Measurements from ENCODE around the gene IL25. TPM values are rescaled to one million over a fixed set of nuclear protein-coding genes. Genes with fewer than 3 reads are reported as not detected.

IL25 gene
- total and polyA plus RNA-seq, 3 experiments from 2014 or later: not detected

DNA sequence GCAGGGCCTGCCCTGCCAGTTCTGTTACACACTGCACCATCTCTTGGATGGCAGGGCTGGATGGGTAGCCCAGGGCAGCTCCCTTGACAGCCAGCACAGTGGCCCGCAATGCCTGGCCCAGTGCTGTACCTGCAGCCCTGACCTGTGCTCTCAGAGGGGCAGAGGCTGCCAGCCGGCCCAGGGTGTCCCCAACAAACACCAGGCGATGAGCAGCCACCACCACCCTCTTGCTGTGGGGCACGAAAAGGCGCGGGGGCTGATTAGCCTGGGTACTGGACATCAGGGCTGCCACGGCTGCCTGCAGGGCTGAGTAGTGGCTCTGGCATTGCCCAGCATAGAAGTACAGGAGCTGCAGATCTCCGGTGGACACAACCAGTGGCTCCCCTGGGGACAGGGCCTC, 15.3 kb upstream of the IL25 start:
- no peak for DNase-seq
- no peaks in the 10 kb centered on the region for H3K9me3 ChIP-seq (ENCODE audit: low read length)
- POLR2A ChIA-PET: no interaction called here
- H3K27ac ChIP-seq (ENCODE audit: low read depth, low read length): no peak overlapping the region
- no peak overlapping the region for H3K27ac Mint-ChIP-seq
- H3K4me3 ChIP-seq (ENCODE audit: low read length): no peak overlapping the region
- peaks cover 6 to 14% (median 12%) of the 10 kb centered on the region in 3 donors for H3K4me1 Mint-ChIP-seq
- no peaks in the 10 kb centered on the region for H3K36me3 ChIP-seq (ENCODE audit: insufficient read depth, low read length)
- H3K4me3 Mint-ChIP-seq: no peak overlapping the region
- CTCF ChIA-PET: no interaction called here
- peaks cover 0 to 1% (median 0%) of the 10 kb centered on the region in 5 donors for H3K9me3 Mint-ChIP-seq
- no peaks in the 10 kb centered on the region for H3K27me3 ChIP-seq (ENCODE audit: insufficient read depth, low read length, poor library complexity, severe bottlenecking)
- H3K4me1 ChIP-seq (ENCODE audit: insufficient read depth, low read length): no peaks in the 10 kb centered on the region
- peaks cover 0 to 2% (median 0%) of the 10 kb centered on the region in 3 donors for H3K36me3 Mint-ChIP-seq
- H3K27me3 Mint-ChIP-seq: peaks cover 33 to 46% of the 10 kb centered on the region in 2 donors

DNA sequence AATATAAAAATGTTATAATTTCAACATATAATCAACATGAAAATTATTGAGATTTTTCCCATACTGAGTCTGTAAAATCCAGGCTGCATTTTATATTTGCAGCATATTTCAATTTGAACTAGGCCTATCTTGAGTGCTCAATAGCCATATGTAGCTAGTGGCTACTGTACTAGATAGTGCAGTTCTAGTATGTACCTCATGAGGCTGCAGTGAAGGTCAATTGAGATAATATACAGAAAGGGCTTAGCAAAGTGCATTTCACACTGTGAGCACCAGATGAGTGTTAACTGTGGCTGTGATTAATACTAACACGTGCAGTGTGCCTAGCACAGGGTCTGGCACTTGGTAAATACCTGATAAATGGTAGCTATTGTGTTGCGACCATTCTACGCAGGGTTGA, 14.6 kb upstream of the IL25 start:
- CTCF ChIA-PET: no interaction called here

DNA sequence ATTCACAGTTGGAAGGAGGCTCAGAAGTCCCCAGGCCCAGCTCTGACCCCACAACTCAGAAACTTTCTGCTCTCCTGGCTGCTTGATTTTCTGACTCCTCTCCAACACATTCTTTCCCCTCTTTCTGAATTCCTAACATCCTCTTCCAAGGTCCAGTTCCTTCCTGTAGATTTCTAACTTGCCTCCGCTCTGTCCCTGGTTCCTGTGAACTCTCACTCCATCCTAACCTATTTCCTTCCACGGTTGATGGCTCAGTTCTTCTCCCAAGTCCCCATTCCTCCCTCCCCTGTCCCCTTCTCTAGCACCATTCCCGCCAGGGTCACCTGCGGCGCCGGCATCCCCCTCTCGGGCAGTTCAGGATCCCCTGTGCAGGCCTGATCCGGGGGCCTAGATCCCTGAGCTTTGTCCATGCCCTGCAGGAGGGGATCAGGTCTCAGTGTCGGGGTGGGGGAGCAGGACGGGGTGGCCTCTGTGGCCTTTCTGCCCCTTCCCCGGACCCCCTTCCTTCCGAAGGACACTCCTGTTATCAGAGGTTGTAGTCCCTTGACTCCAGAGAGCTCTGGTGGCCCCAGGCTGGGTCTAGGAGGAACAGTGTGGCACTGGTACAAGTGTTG, 13.9 kb upstream of the IL25 start:
- H3K27me3 ChIP-seq (ENCODE audit: insufficient read depth, low read length, poor library complexity, severe bottlenecking): no peaks in the 10 kb centered on the region
- ChIA-PET POLR2A (no interaction called here), CTCF (no interaction called here)
- no peaks in the 10 kb centered on the region for H3K9me3 Mint-ChIP-seq
- no peaks in the 10 kb centered on the region for H3K36me3 ChIP-seq (ENCODE audit: insufficient read depth, low read length)
- no peaks in the 10 kb centered on the region for H3K9me3 ChIP-seq (ENCODE audit: low read length)
- no peaks in the 10 kb centered on the region for H3K36me3 Mint-ChIP-seq
- H3K4me3 Mint-ChIP-seq: no peak overlapping the region
- H3K27ac Mint-ChIP-seq: no peak overlapping the region
- peaks cover 23 to 40% of the 10 kb centered on the region in 2 donors for H3K27me3 Mint-ChIP-seq
- DNase-seq: no peak
- H3K4me3 ChIP-seq (ENCODE audit: low read length): no peak overlapping the region
- no peaks in the 10 kb centered on the region for H3K4me1 ChIP-seq (ENCODE audit: insufficient read depth, low read length)
- no peak overlapping the region for H3K27ac ChIP-seq (ENCODE audit: low read depth, low read length)
- H3K4me1 Mint-ChIP-seq: peaks cover 0 to 3% (median 3%) of the 10 kb centered on the region in 3 donors

More for the DNA sequence above, 14.6 kb upstream of the IL25 start:
- Histone ChIP-seq H3K9me3 (ENCODE audit: low read length) (no peaks in the 10 kb centered on the region), H3K27me3 (ENCODE audit: insufficient read depth, low read length, poor library complexity, severe bottlenecking) (no peaks in the 10 kb centered on the region), H3K4me3 (ENCODE audit: low read length) (no peak overlapping the region), H3K4me1 (ENCODE audit: insufficient read depth, low read length) (no peaks in the 10 kb centered on the region), H3K27ac (ENCODE audit: low read depth, low read length) (no peak overlapping the region), H3K36me3 (ENCODE audit: insufficient read depth, low read length) (no peaks in the 10 kb centered on the region)
- Mint-ChIP-seq H3K9me3 (peaks cover 0 to 1% (median 0%) of the 10 kb centered on the region in 5 donors), H3K4me3 (no peak overlapping the region), H3K4me1 (peaks cover 3 to 9% (median 9%) of the 10 kb centered on the region in 3 donors), H3K36me3 (peaks cover 0 to 2% (median 0%) of the 10 kb centered on the region in 3 donors), H3K27ac (no peak overlapping the region), H3K27me3 (peaks cover 28 to 43% of the 10 kb centered on the region in 2 donors)
- no peak for DNase-seq
- POLR2A ChIA-PET: no interaction called here

DNA sequence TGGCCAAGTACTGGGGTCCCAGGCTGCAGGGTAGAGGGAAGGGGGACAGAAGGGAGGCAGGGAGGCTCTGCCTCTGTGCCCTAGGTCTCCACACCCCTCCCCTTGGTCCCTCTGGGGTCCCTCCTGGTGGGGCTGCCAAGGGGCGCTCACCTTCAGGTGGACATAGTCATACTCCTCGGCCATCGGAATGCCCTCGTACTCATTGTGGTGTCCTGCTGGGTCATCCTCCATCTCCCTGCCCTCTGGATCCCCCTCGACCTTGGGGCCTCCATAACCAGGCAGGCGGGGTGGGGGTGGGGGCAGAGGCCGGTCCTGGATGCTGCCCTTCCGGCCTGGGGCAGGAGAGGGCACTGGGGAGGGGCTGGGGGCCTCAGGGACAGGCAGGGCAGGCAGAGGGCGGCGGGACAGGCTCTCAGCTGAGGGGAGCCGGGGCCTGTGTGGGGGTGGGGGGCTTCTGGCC, 13.4 kb upstream of the IL25 start:
- ChIA-PET POLR2A (no interaction called here), CTCF (no interaction called here)
- Histone ChIP-seq H3K9me3 (ENCODE audit: low read length) (no peaks in the 10 kb centered on the region), H3K4me1 (ENCODE audit: insufficient read depth, low read length) (no peaks in the 10 kb centered on the region), H3K36me3 (ENCODE audit: insufficient read depth, low read length) (no peaks in the 10 kb centered on the region), H3K27ac (ENCODE audit: low read depth, low read length) (no peak overlapping the region), H3K4me3 (ENCODE audit: low read length) (no peak overlapping the region), H3K27me3 (ENCODE audit: insufficient read depth, low read length, poor library complexity, severe bottlenecking) (peaks cover 3% of the 10 kb centered on the region)
- peaks cover 20 to 38% of the 10 kb centered on the region in 2 donors for H3K27me3 Mint-ChIP-seq
- H3K36me3 Mint-ChIP-seq: no peaks in the 10 kb centered on the region
- no peaks in the 10 kb centered on the region for H3K4me1 Mint-ChIP-seq
- no peak overlapping the region for H3K27ac Mint-ChIP-seq
- H3K9me3 Mint-ChIP-seq: no peaks in the 10 kb centered on the region
- no peak overlapping the region for H3K4me3 Mint-ChIP-seq
- no peak for DNase-seq

DNA sequence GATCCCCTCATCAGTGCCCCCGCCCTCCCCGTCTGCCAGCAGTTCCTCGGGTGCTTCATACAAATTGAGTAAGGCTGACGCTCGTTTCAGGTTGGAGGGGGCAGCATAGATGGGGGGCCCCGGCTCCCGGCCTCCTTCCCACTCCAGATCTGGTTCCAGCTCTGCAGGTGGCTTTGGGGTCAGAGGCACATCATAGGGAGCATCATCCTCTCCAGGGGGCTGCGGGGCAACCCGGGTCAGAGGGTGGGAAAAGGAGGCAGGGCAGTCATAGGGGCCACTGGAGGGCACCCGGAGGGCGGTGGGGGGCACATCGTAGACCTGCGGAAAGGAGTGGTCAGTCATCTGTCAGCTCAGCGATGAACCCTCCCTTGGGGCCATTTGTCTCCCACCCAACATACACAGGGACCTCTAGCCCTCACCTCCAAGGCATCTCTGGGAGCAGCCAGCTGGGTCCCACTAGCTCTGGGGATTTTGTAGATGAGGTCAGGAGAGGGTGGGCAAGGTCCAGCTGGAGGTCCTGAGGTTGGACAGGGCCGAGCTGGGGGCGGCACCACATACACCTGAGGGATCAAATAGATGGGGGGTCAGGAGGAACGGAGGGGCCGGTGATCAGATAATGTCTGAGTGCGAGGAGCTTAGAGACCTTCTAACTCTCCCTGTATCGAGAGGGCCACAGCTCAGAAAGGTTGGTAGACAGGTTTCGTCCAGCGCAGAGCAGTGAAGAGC, 12.7 kb upstream of the IL25 start:
- Histone ChIP-seq H3K36me3 (ENCODE audit: insufficient read depth, low read length) (no peaks in the 10 kb centered on the region), H3K4me1 (ENCODE audit: insufficient read depth, low read length) (no peaks in the 10 kb centered on the region), H3K9me3 (ENCODE audit: low read length) (no peaks in the 10 kb centered on the region), H3K4me3 (ENCODE audit: low read length) (no peak overlapping the region), H3K27ac (ENCODE audit: low read depth, low read length) (no peak overlapping the region), H3K27me3 (ENCODE audit: insufficient read depth, low read length, poor library complexity, severe bottlenecking) (peaks cover 6% of the 10 kb centered on the region)
- H3K27ac Mint-ChIP-seq: peak overlapping the region in 1 of 8 donors; percentile 84
- ChIA-PET CTCF (interaction anchor here (0.9 kb wide), 1 partner anchor 29 kb away, joined by 3 read pairs; no protein-coding TSS in a partner anchor), POLR2A (no interaction called here)
- H3K4me3 Mint-ChIP-seq: no peak overlapping the region
- H3K4me1 Mint-ChIP-seq: no peaks in the 10 kb centered on the region
- H3K9me3 Mint-ChIP-seq: peaks cover 0 to 2% (median 0%) of the 10 kb centered on the region in 5 donors
- no peaks in the 10 kb centered on the region for H3K36me3 Mint-ChIP-seq
- no peak for DNase-seq
- H3K27me3 Mint-ChIP-seq: peaks cover 24 to 40% of the 10 kb centered on the region in 2 donors

DNA sequence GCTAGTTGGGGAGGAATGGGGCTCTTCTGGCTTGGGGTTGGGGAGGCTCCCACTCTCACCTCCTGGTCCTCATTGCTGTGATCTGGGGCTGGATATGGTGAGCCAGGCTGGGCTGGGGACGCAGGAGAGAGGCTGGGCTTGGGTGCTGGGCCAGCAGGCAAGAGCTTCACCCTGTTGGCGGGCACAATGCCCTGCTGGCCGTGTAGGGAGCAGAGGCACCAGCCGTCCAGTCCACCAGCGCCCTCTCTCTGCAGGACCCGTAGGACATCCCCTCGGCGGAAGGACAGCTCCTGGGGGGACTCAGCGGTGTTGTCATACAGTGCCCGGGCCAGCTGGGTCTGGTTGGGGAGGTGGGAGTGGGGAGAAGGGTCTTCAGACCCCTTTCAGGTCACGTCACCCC, 12.1 kb upstream of the IL25 start:
- POLR2A ChIA-PET: no interaction called here
- H3K4me1 ChIP-seq (ENCODE audit: insufficient read depth, low read length): no peaks in the 10 kb centered on the region
- CTCF ChIA-PET: interaction anchor here (0.9 kb wide), 1 partner anchor 29 kb away, joined by 3 read pairs; no protein-coding TSS in a partner anchor
- peaks cover 0 to 2% (median 0%) of the 10 kb centered on the region in 5 donors for H3K9me3 Mint-ChIP-seq
- H3K36me3 Mint-ChIP-seq: no peaks in the 10 kb centered on the region
- H3K9me3 ChIP-seq (ENCODE audit: low read length): no peaks in the 10 kb centered on the region
- peaks cover 6% of the 10 kb centered on the region for H3K27me3 ChIP-seq (ENCODE audit: insufficient read depth, low read length, poor library complexity, severe bottlenecking)
- H3K4me3 ChIP-seq (ENCODE audit: low read length): no peak overlapping the region
- H3K4me1 Mint-ChIP-seq: no peaks in the 10 kb centered on the region
- no peak overlapping the region for H3K4me3 Mint-ChIP-seq
- H3K27me3 Mint-ChIP-seq: peaks cover 22 to 36% of the 10 kb centered on the region in 2 donors
- no peak overlapping the region for H3K27ac Mint-ChIP-seq
- H3K27ac ChIP-seq (ENCODE audit: low read depth, low read length): no peak overlapping the region
- no peak for DNase-seq
- no peaks in the 10 kb centered on the region for H3K36me3 ChIP-seq (ENCODE audit: insufficient read depth, low read length)

DNA sequence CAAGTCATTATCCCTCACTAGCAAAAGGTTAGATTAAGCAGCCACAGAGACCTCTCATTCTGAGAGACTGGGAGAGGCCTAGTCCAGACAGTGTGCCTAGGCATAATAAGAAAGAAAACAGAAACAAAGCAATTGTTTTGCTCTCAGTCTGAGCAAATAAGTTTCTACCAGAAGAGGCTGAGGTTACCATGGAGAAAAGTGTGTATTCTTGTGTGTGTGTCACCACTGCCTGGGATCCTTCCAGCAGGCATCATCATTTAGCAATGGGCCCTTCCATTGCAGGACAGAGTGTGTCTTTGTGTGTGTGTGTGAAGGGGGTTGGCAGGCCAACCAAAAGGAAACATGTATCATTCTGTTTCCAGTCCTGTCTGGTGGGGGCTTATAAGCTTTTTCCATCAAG, 11.3 kb upstream of the IL25 start:
- no peak for DNase-seq
- Histone ChIP-seq H3K36me3 (ENCODE audit: insufficient read depth, low read length) (no peaks in the 10 kb centered on the region), H3K4me1 (ENCODE audit: insufficient read depth, low read length) (no peaks in the 10 kb centered on the region), H3K9me3 (ENCODE audit: low read length) (no peaks in the 10 kb centered on the region), H3K27ac (ENCODE audit: low read depth, low read length) (no peak overlapping the region), H3K4me3 (ENCODE audit: low read length) (no peak overlapping the region), H3K27me3 (ENCODE audit: insufficient read depth, low read length, poor library complexity, severe bottlenecking) (peaks cover 6% of the 10 kb centered on the region)
- H3K36me3 Mint-ChIP-seq: no peaks in the 10 kb centered on the region
- H3K4me1 Mint-ChIP-seq: no peaks in the 10 kb centered on the region
- H3K4me3 Mint-ChIP-seq: no peak overlapping the region
- H3K9me3 Mint-ChIP-seq: peaks cover 0 to 2% (median 0%) of the 10 kb centered on the region in 5 donors
- H3K27ac Mint-ChIP-seq: no peak overlapping the region
- POLR2A ChIA-PET: no interaction called here
- peaks cover 18 to 27% of the 10 kb centered on the region in 2 donors for H3K27me3 Mint-ChIP-seq
- CTCF ChIA-PET: interaction anchor here (1.1 kb wide), 1 partner anchor 19 kb away, joined by 3 read pairs; no protein-coding TSS in a partner anchor

DNA sequence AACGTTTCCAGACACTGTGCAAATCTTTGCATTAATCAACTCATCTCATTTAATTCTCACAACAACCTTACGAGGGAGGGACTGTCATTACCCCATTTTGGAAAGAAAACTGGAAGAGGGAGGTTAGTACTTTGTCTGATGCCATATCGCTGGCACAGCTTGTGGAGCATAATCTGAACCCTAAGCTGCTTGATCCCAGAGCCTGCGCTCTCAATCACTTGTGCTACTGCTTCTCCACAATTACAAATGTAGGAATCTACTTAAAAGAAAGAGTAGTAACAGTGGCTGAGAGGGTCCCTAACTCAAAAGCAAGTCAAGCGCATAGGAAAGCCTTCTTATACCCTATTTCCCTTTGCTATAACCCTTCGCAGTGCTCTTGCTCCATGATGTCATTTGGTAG, 10.8 kb upstream of the IL25 start:
- CTCF ChIA-PET: interaction anchor here (1.1 kb wide), 1 partner anchor 19 kb away, joined by 3 read pairs; no protein-coding TSS in a partner anchor
- no peaks in the 10 kb centered on the region for H3K36me3 Mint-ChIP-seq
- Histone ChIP-seq H3K4me1 (ENCODE audit: insufficient read depth, low read length) (no peaks in the 10 kb centered on the region), H3K4me3 (ENCODE audit: low read length) (no peak overlapping the region), H3K9me3 (ENCODE audit: low read length) (no peaks in the 10 kb centered on the region), H3K27ac (ENCODE audit: low read depth, low read length) (no peak overlapping the region), H3K27me3 (ENCODE audit: insufficient read depth, low read length, poor library complexity, severe bottlenecking) (peaks cover 6% of the 10 kb centered on the region), H3K36me3 (ENCODE audit: insufficient read depth, low read length) (no peaks in the 10 kb centered on the region)
- no peak overlapping the region for H3K4me3 Mint-ChIP-seq
- peaks cover 0 to 2% (median 0%) of the 10 kb centered on the region in 5 donors for H3K9me3 Mint-ChIP-seq
- H3K27me3 Mint-ChIP-seq: peaks cover 19 to 28% of the 10 kb centered on the region in 2 donors
- no peak for DNase-seq
- H3K27ac Mint-ChIP-seq: no peak overlapping the region
- POLR2A ChIA-PET: no interaction called here
- no peaks in the 10 kb centered on the region for H3K4me1 Mint-ChIP-seq

Measured in CD8-positive, alpha-beta memory T cell (primary cell).